Stimulated activated CD8-positive, alpha-beta memory T cell treated with anti-CD3 and anti-CD28 coated beads, Interleukin-7, amount 100 ng/mL, for 1 hour (primary cell): ENCODE measurements around the gene HS6ST1.

Source experiments
- DNase-seq, 2 donors: peaks; one replicate each; pipeline ENCODE4 v3.0.0-alpha.2; 2020; ENCODE audit warnings: low read depth in 2 of 2

Gene HS6ST1

GRCh38 chr2:128298846-128299507 is 19.7 kb downstream of the HS6ST1 start:
- no peak for DNase-seq

GRCh38 chr2:128298286-128298685 is 20.4 kb downstream of the HS6ST1 start:
- DNase-seq = no peak

GRCh38 chr2:128293870-128294455 is 24.7 kb downstream of the HS6ST1 start:
- DNase-seq = no peak

GRCh38 chr2:128293426-128293755 is 25.3 kb downstream of the HS6ST1 start:
- no peak for DNase-seq

GRCh38 chr2:128292599-128293425 is 25.9 kb downstream of the HS6ST1 start:
- no peak for DNase-seq

GRCh38 chr2:128291844-128292598 is 26.6 kb downstream of the HS6ST1 start:
- no peak for DNase-seq

GRCh38 chr2:128291161-128291843 is 27.4 kb downstream of the HS6ST1 start:
- DNase-seq = no peak

- no peak for DNase-seq
These were observed 28.3 kb downstream of the HS6ST1 start for GRCh38 chr2:128290356-128290755.

- DNase-seq = no peak
These were observed 29.2 kb downstream of the HS6ST1 start for GRCh38 chr2:128289439-128289838.

- DNase-seq = no peak
These were observed 29.9 kb downstream of the HS6ST1 start for GRCh38 chr2:128288781-128289180.

GRCh38 chr2:128287780-128288735 is 30.6 kb downstream of the HS6ST1 start:
- DNase-seq = no peak

- no peak for DNase-seq
These were observed 31.5 kb downstream of the HS6ST1 start for GRCh38 chr2:128286905-128287779.

- DNase-seq = no peak
These were observed 32.5 kb downstream of the HS6ST1 start for GRCh38 chr2:128286011-128286721.

- DNase-seq = no peak
These were observed 33.2 kb downstream of the HS6ST1 start for GRCh38 chr2:128285329-128285931.

GRCh38 chr2:128284841-128285240 is 33.8 kb downstream of the HS6ST1 start:
- no peak for DNase-seq

GRCh38 chr2:128284037-128284441 is 34.6 kb downstream of the HS6ST1 start:
- no peak for DNase-seq

- no peak for DNase-seq
These were observed 35.5 kb downstream of the HS6ST1 start for GRCh38 chr2:128282976-128283810.
